Brain pericyte (primary cell): ENCODE results near the gene SLC16A10.
"Not testable (repeated sequence)": the region's sequence is repeated elsewhere in the genome, so short reads cannot be mapped to it uniquely, and the experiment has no call there.

Experiments
- DNase-seq: peaks from one replicate; pipeline ENCODE4 v3.0.0-alpha.2; 2012; ENCODE audit warnings: low read depth, low spot score

Gene SLC16A10

DNA sequence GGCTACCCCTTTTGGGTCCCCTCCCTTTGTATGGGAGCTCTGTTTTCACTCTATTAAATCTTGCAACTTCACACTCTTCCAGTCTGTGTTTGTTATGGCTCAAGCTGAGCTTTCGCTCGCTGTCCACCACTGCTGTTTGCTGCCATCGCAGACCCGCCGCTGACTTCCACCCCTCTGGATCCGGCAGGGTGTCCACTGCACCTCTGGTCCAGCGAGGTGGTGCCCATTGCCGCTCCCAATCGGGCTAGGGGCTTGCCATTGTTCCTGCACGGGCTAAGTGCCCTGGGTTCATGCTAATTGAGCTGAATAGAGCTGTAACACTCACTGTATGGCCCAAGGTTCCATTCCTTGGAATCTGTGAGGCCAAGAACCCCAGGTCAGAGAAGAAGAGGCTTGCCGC lies 43.7 kb downstream of the SLC16A10 start:
- not testable (repeated sequence) for DNase-seq

DNA sequence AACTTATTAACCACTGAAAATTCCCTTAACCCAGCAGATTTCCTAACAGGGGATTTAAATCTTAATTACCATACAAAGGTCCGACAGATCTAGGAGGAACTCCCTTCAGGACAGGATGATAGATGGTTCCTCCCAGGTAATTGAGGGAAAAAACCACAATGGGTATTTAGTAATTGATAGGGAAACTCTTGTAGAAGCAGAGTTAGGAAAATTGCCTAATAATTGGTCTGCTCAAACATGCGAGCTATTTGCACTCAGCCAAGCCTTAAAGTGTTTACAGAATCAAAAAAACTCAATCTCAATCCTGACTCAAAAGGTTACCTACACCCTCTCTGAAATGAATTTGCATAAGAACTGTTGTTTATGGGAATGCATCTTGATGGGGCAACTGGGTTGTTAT lies 45.4 kb downstream of the SLC16A10 start:
- DNase-seq = not testable (repeated sequence)

DNA sequence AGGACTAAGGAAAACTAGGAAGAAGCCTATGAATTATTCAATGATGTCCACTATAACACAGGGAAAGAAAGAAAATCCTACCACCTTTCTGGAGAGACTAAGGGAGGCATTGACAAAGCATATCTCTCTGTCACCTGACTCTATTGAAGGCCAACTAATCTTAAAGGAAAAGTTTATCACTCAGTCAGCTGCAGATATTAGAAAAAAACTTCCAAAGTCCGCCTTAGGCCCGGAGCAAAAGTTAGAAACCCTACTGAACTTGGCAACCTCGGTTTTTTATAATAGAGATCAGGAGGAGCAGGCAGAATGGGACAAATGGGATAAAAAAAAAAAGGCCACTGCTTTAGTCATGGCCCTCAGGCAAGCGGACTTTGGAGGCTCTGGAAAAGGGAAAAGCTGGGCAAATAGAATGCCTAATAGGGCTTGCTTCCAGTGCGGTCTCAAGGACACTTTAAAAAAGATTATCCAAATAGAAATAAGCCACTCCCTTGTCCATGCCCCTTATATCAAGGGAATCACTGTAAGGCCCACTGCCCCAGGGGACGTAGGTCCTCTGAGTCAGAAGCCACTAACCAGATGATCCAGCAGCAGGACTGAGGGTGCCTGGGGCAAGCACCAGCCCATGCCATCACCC lies 47.0 kb downstream of the SLC16A10 start:
- not testable (repeated sequence) for DNase-seq

DNA sequence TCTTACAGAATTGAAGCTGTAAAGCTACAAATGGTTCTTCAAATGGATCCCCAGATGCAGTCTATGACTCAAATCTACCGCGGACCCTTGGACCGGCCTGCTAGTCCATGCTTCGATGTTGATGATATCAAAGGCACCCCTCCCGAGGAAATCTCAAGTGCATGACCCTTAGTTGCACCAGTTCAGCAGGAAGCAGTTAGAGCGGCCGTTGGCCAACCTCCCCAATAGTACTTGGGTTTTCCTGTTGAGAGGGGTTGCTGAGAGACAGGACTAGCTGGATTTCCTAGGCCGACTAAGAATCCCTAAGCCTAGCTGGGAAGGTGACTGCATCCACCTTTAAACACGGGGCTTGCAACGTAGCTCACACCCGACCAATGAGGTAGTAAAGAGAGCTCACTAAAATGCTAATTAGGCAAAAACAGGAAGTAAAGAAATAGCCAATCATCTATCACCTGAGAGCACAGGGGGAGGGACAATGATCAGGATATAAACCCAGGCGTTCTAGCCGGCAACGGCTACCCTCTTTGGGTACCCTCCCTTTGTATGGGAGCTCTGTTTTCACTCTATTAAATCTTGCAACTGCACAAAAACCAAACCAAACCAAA lies 50.3 kb downstream of the SLC16A10 start:
- DNase-seq = not testable (repeated sequence)

DNA sequence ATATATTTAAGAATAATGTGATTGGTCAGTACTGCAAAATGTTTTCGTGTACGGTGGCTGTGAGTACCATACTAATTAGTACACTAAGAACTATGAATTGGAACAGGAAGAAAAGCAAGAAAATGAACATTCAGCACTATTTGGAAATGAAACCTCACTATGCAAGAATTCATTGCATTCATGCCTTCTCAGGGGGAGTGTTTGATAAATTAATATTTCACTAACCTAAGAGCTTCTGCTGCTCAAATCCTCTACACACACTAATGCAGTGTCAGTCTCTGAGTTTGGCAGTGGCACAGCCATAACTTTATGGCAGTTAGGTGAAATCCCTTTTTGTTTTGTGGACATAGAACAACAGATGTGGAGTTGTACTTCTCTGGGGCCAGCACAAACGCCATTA lies 60.1 kb downstream of the SLC16A10 start:
- no peak for DNase-seq

DNA sequence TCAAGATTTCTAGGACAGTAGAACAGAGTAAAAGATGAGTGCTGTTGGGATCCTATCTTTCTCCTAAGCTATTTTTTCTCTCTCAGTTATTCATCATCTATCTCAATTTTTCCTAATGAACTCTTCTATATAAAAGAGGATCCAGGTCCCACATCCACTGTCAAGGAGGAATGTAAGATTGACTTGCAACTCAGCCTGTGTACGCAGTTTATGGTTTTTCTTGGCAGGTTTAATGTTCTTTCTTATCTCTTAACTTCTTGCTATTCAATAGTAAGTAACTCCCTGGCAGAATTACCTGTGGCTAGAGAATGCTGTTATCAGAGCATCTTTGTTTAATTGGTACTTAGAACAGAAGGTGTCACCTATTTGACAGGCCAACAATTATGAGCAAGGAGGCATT lies 60.8 kb downstream of the SLC16A10 start:
- no peak for DNase-seq

DNA sequence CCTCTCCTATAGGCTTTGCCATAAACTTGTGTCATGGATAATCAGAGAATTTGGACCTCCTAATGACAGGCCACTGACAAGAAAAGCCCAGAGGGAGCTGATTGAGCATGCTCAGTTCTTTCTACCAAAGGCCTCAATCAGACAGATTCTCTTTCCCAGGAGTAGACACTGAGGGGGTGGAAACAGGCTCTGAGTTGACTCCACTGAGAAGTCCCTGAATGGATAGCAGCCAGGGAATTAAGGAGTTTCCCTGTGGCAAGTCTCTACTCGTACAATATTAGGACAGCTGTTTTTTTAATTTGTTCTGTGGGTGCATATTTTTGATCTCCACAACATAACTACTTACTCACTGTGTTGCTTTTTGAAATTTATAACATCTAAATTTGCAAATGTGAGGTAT lies 63.3 kb downstream of the SLC16A10 start:
- no peak for DNase-seq

DNA sequence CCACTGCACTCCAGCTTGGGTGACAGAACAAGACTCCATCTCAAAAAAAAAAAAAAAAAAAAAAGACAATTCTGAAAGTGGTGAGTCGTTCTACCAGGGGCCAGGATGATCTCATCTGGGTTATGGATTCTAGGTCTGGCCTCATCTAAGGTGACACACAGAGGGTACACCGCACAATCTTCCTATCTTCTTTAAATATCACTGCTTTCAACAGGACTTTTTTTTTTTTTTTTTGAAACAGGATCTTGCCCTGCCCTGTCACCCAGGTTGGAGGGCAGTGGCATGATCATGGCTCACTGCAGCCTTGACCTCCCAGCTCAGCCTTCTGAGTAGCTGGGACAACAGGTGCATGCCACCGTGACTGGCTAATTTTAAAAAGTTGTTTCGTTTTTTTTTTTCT lies 67.7 kb downstream of the SLC16A10 start:
- no peak for DNase-seq

DNA sequence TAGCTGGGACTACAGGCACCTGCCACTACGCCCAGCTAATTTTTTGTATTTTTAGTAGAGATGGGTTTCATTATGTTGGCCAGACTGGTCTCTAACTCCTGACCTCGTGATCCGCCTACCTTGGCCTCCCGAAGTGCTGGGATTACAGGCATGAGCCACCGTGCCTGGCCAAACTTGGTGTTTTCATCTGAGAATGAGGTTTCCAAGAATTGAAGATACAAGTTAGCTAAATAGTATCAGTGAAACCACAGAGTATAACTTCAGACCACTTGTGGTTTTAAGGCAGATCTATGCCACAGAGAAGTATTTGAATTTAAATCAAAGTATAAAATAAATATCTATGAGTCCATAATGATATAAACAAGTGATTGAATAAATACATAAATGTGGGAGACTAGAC lies 70.1 kb downstream of the SLC16A10 start:
- DNase-seq = no peak

DNA sequence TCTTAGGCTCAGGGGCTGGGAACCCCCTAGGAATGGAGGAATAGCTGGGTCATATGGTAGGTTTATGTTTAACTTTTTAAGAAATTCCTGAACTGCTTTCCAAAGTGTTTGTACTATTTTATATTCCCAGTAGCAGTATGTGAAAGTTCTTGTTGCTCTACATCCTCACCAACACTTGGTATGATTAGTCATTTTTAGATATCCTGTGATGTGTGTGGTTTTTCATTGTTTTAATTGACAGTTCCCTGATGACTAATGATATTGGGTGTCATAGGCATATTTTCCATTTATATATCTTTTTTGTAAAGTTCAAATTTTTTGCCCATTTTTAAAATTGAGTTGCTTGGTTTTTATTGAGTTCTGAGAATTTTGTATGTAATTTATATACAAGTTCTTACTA lies 72.3 kb downstream of the SLC16A10 start:
- DNase-seq = no peak

DNA sequence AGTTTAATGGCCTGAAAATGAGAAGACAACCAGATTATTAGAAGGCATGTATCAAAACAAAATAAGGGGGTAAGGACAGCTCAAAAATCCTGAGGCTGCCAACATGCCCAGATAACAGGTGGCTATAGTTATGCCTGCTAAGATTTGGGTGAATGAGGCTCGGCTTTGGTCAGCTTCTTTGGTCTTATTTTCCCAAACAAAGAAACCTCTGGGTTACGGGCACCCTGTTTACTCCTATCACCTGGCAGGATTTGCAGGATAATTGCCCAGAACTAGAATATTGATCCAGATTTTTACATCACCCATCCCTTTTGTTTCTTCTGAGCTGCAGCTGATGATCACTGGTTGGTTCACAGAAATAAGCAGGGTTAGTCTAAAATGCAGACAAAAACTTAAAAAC lies 74.3 kb downstream of the SLC16A10 start:
- DNase-seq = no peak

DNA sequence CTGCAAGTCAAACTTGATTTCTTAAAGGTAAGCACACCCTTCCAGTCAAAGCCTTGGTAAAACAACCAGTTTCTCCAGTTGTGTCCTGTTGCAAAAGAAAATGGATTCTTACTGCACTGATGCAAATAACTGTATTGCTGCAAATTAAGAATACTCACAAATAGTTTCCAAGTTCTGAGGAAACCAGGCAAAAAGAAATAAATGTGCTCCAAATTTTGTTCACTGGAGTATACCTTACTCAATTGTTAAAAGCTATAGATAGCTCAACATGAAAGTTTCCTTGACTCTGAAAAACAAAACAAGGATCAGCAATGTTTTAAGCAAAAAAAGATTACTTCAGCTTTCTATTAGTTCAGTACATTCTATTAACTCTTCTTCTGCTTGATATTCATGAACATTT lies 75.2 kb downstream of the SLC16A10 start:
- no peak for DNase-seq

DNA sequence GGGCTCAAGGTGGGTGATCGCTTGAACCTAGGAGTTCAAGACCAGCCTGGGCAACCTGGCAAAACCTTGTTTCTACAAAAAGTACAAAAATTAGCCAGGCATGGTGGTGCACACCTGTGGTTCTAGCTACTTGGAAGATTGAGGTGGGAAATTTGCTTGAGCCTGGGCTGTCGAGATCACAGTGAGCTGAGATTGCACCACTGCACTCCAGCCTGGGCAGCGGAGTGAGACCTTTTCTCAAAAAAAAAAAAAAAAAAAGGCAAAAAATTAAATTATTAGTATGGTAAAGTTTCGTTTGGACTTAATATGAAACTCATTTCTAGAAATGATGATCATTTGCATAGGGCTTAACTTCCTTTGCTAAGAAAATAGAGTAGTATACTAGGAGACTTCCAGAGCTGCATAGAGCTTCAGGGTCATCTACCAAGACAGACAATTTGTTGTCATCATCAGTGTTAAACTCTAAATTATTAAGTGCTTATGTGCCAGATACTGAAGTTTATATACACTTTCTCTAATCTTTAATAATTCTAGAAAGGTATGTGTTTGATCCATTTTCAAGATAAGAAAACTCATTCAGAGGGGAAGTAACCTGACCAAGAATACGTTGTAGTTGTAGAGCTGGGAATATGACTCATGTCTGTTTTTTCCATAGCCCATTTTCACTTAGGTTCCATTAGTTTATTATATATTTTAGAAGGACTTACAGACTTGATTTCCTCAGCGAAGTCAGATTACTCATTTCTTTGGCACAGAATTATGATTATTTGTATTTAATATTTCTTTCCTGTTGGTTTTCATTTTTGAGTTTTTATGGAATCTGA lies 84.5 kb downstream of the SLC16A10 start:
- DNase-seq = no peak

DNA sequence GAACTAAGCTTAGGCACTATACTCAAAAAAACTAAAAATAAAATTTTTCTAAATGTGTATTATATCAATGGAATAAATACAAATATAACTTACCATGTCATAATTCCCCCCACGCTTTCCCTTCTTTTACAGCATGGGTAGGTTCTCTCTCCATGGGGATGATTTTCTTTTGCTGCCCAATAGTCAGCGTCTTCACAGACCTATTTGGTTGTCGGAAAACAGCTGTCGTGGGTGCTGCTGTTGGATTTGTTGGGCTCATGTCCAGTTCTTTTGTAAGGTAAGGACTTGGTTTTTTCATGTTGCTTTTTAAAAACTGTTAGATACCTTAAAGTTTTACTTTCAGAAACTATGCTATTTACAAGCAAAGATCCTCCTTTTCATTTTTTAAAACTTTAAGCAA lies 85.3 kb downstream of the SLC16A10 start:
- no peak for DNase-seq

DNA sequence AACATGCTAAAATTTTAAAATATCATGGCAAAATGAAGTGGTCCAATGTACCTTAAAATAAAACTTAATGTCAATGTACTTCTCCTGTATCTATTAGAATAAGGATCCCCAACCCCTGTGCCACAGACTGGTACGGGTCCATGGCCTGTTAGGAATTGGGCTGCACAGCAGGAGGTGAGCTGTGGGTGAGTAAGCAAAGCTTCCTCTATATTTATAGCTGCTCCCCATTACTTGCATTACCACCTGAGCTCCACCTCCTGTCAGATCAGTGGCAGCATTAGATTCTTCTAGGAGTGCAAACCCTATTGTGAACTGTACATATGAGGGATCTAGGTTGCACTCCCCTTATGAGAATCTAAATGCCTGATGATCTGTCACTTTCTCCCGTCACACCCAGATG lies 86.0 kb downstream of the SLC16A10 start:
- DNase-seq = no peak

DNA sequence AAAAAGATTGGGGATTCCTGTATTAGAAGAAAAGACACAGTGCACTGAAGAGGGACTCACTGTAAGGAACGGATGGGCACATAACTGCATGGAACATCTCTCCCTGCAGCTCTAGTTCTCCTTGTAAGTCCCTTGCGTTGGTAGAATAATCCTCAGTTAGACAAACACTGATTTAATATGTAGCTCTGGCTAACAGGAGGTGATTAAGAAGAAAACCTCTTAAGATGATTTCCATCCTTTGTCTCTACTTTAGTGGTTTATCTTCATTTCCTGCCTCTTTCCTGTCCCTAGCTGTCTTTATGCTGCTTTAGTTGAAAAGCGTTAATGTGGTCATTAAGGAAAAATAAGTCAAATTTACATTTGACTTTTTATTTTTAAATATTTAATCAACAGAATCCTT lies 86.6 kb downstream of the SLC16A10 start:
- DNase-seq = no peak

DNA sequence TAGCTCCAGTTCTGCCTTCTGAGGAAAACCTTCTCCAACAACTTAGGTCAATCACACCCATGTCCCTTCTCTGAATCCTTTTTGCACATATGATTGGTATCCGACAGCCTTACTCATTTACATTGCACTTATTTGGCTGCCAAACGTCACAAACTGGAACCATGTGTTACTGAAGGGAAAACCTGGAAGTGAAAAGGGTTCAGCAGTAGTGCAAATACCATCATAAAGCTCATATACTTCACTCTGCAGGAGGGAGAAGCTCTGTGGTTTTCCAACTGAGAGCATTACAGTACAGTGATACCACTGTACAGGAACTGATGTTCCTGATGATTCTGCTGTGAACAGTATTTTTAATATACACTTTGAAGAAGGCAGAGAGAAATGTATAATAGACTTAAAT lies 87.8 kb downstream of the SLC16A10 start:
- peak; percentile 16 for DNase-seq

DNA sequence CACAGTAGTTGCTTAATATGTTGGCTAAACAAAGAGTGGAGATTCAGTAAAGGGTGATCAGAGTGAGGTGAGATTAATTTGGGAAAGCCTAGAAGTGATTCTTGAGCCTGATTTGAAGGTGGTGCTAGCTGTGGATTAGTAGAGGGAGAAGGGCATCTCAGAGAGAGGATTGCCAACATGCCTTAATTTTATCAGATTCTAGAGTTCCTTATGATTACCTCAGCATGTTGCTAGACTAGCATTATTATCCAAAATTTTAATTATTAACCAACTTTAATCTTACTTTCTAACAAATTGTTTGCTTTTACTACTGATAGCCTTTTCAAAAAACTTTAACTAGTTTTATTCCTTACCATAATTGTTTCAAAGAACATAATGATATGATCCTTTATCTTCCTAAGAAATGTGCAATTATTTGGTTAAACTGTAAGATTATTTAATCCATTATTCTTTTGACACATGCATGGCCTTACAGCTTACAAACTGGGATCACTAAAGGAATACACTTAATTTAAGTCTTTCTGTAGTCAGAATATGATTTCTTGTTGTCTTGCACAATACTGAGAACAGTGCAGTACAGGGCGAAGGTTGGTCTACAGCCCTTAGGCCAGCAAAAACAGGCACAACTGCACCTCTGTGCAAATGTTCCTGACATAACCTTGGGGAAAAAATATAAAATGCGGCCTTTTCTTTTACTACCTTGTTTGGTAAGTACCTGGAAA lies 88.9 kb downstream of the SLC16A10 start:
- DNase-seq = no peak

DNA sequence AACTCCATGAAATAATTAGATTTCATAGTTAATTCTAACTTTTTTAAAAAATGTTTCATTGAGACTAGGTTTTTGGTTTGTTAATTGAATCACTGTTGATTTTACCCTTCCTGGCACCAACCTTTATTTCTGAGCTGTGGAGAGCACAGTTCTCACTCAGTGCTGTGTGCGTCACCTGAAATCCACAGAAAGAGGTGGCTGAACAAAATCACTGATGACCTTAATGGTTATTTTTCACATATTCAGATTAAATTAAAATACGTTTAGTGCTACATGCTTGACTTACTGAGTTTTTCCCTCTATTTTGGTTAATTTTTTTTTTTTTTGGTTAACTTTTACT lies 89.4 kb downstream of the SLC16A10 start:
- no peak for DNase-seq

DNA sequence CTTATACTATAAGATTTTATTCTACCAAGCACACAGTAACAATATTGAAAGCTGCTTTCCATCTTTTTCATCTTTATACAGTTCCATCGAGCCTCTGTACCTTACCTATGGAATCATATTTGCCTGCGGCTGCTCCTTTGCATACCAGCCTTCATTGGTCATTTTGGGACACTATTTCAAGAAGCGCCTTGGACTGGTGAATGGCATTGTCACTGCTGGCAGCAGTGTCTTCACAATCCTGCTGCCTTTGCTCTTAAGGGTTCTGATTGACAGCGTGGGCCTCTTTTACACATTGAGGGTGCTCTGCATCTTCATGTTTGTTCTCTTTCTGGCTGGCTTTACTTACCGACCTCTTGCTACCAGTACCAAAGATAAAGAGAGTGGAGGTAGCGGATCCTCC lies 89.8 kb downstream of the SLC16A10 start:
- DNase-seq = no peak

DNA sequence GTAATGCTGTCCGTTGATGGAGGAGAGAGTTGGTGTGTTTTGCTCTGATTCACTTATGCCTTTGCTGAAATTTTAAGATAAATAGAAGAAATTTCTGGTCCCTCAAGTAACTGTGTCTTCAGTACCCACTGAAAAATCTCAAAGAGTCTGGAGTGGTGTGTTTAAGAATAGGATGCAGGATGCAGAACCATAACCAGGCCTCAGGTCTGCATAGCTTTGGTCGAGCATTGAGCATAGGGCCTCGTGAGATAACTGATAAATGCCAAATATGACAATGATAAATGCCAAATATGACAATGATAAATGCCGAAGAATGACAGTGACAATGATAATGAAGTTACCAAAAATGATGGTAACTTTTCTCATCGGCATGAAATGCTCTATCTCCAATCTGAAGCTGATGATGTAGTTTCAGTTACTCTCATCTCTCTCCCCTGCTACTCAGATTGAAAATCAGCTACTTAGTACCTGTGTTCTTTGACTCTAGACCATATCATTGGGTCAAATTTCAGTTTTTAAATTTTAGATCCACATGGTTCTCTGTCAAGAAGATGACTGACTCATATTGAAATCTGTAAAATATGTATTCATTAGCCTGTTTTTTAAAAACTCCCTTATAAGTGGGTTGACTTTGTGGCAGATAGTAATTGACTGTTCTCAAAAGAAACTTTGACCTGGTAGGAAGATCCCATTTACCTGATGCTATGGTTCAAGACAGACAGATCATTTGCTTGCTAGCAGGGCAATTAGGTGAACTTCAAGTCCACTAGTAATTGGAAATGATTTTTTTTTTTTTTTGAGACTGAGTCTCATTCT lies 96.6 kb downstream of the SLC16A10 start:
- no peak for DNase-seq
